Measurements from ENCODE around the gene INSL6. TPM values are rescaled to one million over a fixed set of nuclear protein-coding genes. Genes with fewer than 3 reads are reported as not detected.

Gene INSL6
- total RNA-seq, 1 donor, result not detected

GRCh38 chr9:5146241-5146640, 39.2 kb downstream of the INSL6 start:
- Histone ChIP-seq H3K9me3 (ENCODE audit: low read depth, low read length) (no peaks in the 10 kb centered on the region), H3K4me3 (ENCODE audit: insufficient read depth, low read length) (no peak overlapping the region), H3K36me3 (ENCODE audit: insufficient read depth, low read length) (peaks cover 4% of the 10 kb centered on the region), H2AFZ (ENCODE audit: low read length) (no peak overlapping the region), H3K79me2 (ENCODE audit: insufficient read depth, low read length) (no peaks in the 10 kb centered on the region), H3K4me2 (ENCODE audit: insufficient read depth, low read length) (no peak overlapping the region), H3K27ac (ENCODE audit: low read depth, low read length) (no peak overlapping the region), H3K4me1 (ENCODE audit: insufficient read depth, low read length) (no peaks in the 10 kb centered on the region), H3K27me3 (ENCODE audit: insufficient read depth, low read length) (no peaks in the 10 kb centered on the region), H4K20me1 (ENCODE audit: insufficient read depth, low read length) (no peaks in the 10 kb centered on the region)
- no peak for TF ChIP-seq CTCF (IDR thresholded peaks at IDR 0.05; ENCODE audit: extremely low read depth, low read depth, low read length)
- no peak for DNase-seq (ENCODE audit: insufficient read length, low spot score, missing footprints)

- no peaks in the 10 kb centered on the region for H3K79me2 ChIP-seq (ENCODE audit: insufficient read depth, low read length)
- DNase-seq (ENCODE audit: insufficient read length, low spot score, missing footprints), result no peak
- no peaks in the 10 kb centered on the region for H3K27me3 ChIP-seq (ENCODE audit: insufficient read depth, low read length)
- no peaks in the 10 kb centered on the region for H4K20me1 ChIP-seq (ENCODE audit: insufficient read depth, low read length)
- H3K36me3 ChIP-seq (ENCODE audit: insufficient read depth, low read length), result peaks cover 4% of the 10 kb centered on the region
- no peak overlapping the region for H3K4me3 ChIP-seq (ENCODE audit: insufficient read depth, low read length)
- no peaks in the 10 kb centered on the region for H3K9me3 ChIP-seq (ENCODE audit: low read depth, low read length)
- no peak overlapping the region for H3K4me2 ChIP-seq (ENCODE audit: insufficient read depth, low read length)
- H3K27ac ChIP-seq (ENCODE audit: low read depth, low read length), result no peak overlapping the region
- no peaks in the 10 kb centered on the region for H3K4me1 ChIP-seq (ENCODE audit: insufficient read depth, low read length)
- H2AFZ ChIP-seq (ENCODE audit: low read length), result no peak overlapping the region
- TF ChIP-seq CTCF (IDR thresholded peaks at IDR 0.05; ENCODE audit: extremely low read depth, low read depth, low read length), result no peak
Measured at GRCh38 chr9:5144217-5144616, 41.2 kb downstream of the INSL6 start.

DNA sequence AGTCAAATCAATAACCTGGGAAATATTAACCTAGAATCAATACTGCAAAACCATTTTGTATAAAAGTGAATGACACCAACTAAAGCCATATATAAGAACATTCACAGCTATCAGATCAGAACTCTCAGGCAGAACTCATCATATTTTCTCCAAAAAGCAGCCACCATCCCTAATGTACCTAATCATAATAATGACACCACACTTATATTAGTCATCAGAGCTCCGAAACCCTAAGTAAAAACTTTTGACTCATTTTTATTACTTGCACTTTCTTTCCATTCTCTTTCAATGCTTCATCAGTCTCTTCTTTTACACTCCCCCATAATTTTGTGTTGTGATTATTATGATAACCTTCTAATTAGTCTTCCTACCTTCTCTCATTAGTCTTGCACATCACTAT, 45.3 kb downstream of the INSL6 start:
- Histone ChIP-seq H3K27me3 (ENCODE audit: insufficient read depth, low read length) (no peaks in the 10 kb centered on the region), H2AFZ (ENCODE audit: low read length) (no peak overlapping the region), H3K27ac (ENCODE audit: low read depth, low read length) (no peak overlapping the region), H3K79me2 (ENCODE audit: insufficient read depth, low read length) (no peaks in the 10 kb centered on the region), H3K9me3 (ENCODE audit: low read depth, low read length) (no peaks in the 10 kb centered on the region), H3K4me3 (ENCODE audit: insufficient read depth, low read length) (no peak overlapping the region), H3K4me2 (ENCODE audit: insufficient read depth, low read length) (no peak overlapping the region), H3K4me1 (ENCODE audit: insufficient read depth, low read length) (no peaks in the 10 kb centered on the region), H3K36me3 (ENCODE audit: insufficient read depth, low read length) (no peaks in the 10 kb centered on the region), H4K20me1 (ENCODE audit: insufficient read depth, low read length) (no peaks in the 10 kb centered on the region)
- peak; percentile 81 for DNase-seq (ENCODE audit: insufficient read length, low spot score, missing footprints)
- no peak for TF ChIP-seq CTCF (IDR thresholded peaks at IDR 0.05; ENCODE audit: extremely low read depth, low read depth, low read length)

DNA sequence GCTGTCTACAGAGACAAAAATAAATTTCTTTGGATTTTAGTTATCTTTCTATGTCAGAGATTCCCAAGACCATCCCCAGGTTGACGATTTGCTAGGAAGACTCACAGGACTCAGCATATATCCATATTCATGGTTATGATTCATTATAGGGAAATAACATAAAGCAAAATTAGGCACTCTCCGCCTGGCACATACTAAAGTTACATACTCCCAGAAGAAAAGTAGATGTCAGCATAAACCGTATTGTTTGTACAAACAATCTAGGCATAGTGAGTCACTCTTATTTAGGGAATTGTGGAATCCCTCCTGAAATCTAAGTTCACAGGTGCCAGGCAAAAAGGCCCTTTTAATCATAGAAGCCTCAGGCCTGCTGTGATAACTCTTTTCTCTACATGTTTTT, 62.9 kb downstream of the INSL6 start:
- Histone ChIP-seq H2AFZ (ENCODE audit: low read length) (no peak overlapping the region), H3K79me2 (ENCODE audit: insufficient read depth, low read length) (no peaks in the 10 kb centered on the region), H3K27me3 (ENCODE audit: insufficient read depth, low read length) (no peaks in the 10 kb centered on the region), H4K20me1 (ENCODE audit: insufficient read depth, low read length) (no peaks in the 10 kb centered on the region), H3K4me2 (ENCODE audit: insufficient read depth, low read length) (no peak overlapping the region), H3K4me1 (ENCODE audit: insufficient read depth, low read length) (peaks cover 2% of the 10 kb centered on the region), H3K36me3 (ENCODE audit: insufficient read depth, low read length) (peaks cover 15% of the 10 kb centered on the region), H3K27ac (ENCODE audit: low read depth, low read length) (no peak overlapping the region), H3K4me3 (ENCODE audit: insufficient read depth, low read length) (no peak overlapping the region), H3K9me3 (ENCODE audit: low read depth, low read length) (no peaks in the 10 kb centered on the region)
- no peak for DNase-seq (ENCODE audit: insufficient read length, low spot score, missing footprints)
- no peak for TF ChIP-seq CTCF (IDR thresholded peaks at IDR 0.05; ENCODE audit: extremely low read depth, low read depth, low read length)

All from osteoblast (primary cell).